HFFc6 (cell line): Measurements from ENCODE around the gene PGM2L1. TPM values are rescaled to one million over a fixed set of nuclear protein-coding genes. Genes with fewer than 3 reads are reported as not detected.
"Not testable (repeated sequence)": the region's sequence is repeated elsewhere in the genome, so short reads cannot be mapped to it uniquely, and the experiment has no call there.

ENCODE experiments used
- DNase-seq: peaks from one replicate; pipeline ENCODE4 v3.0.0-alpha.2; 2018
- H3K27ac Mint-ChIP-seq: 2 replicates; pipeline ENCODE4 v1.8.0; 2020; ENCODE audit warnings: mild to moderate bottlenecking, mixed read lengths
- H3K27me3 Mint-ChIP-seq: 2 replicates; pipeline ENCODE4 v1.8.0; 2021; ENCODE audit warnings: mild to moderate bottlenecking, moderate library complexity, mixed read lengths; ENCODE audit not compliant: insufficient read depth
- H3K36me3 Mint-ChIP-seq: 2 replicates; pipeline ENCODE4 v1.8.0; 2021; ENCODE audit warnings: low read depth, mixed read lengths
- H3K4me1 Mint-ChIP-seq: 2 replicates; pipeline ENCODE4 v1.8.0; 2020; ENCODE audit warnings: low read depth, mixed read lengths
- H3K4me3 Mint-ChIP-seq: 2 replicates; pipeline ENCODE4 v1.8.0; 2020; ENCODE audit warnings: mild to moderate bottlenecking, moderate library complexity, mixed read lengths
- H3K9me3 Mint-ChIP-seq: 2 replicates; pipeline ENCODE4 v1.8.0; 2020; ENCODE audit warnings: mild to moderate bottlenecking, mixed read lengths
- CTCF ChIP-seq: fragments of 200-600 bp; sonication (generic); IDR thresholded peaks from 2 replicates; pipeline ENCODE4 v1.5.0; 2021; ENCODE audit warnings: antibody characterized with exemption, mild to moderate bottlenecking
- total RNA-seq, 6 experiments: library from RNA; stranded (reverse); fragmentation: NEBNext Ultra II Directional; extraction: Animal tissue kit (Norgen Biotek cat#: 25700); gene quantifications; 2 replicates in 1 of 6; 3 replicates in 5 of 6; pipeline ENCODE4 v1.2.3, GENCODE V29; 2021

The PGM2L1 gene
- total RNA-seq, 6 experiments from 2014 or later = 1.2 to 3.2 (median 1.6) TPM

DNA sequence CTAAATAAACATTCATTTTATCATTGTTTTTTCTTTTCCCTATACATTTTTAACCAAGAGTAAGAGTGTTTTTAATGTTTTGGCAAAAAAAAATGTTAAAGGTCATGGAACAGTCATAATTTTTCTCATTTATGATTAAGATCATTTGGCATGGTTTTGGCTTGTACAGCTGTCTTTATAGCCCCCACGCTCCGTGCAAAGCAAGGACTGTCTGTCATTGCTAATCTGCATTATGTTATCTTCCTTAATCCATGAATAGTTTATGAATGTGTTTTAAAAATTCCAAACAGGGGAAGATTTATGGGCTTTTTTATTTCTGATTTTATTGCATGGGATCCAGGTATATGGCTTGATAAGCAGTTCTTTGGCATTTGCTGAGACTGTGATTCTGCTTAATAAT, 28.1 kb downstream of the PGM2L1 start:
- H3K36me3 Mint-ChIP-seq = no peaks in the 10 kb centered on the region
- no peak overlapping the region for H3K4me3 Mint-ChIP-seq
- no peaks in the 10 kb centered on the region for H3K27me3 Mint-ChIP-seq
- no peak overlapping the region for H3K27ac Mint-ChIP-seq
- no peaks in the 10 kb centered on the region for H3K9me3 Mint-ChIP-seq
- no peak for TF ChIP-seq CTCF
- H3K4me1 Mint-ChIP-seq = peaks cover 27% of the 10 kb centered on the region
- DNase-seq = no peak

- Mint-ChIP-seq H3K27me3 (no peaks in the 10 kb centered on the region), H3K36me3 (no peaks in the 10 kb centered on the region), H3K9me3 (no peaks in the 10 kb centered on the region), H3K4me1 (peaks cover 18% of the 10 kb centered on the region), H3K27ac (no peak overlapping the region), H3K4me3 (no peak overlapping the region)
- no peak for DNase-seq
- TF ChIP-seq CTCF = no peak
Measured at GRCh38 chr11:74367881-74368280, 30.4 kb downstream of the PGM2L1 start.

DNA sequence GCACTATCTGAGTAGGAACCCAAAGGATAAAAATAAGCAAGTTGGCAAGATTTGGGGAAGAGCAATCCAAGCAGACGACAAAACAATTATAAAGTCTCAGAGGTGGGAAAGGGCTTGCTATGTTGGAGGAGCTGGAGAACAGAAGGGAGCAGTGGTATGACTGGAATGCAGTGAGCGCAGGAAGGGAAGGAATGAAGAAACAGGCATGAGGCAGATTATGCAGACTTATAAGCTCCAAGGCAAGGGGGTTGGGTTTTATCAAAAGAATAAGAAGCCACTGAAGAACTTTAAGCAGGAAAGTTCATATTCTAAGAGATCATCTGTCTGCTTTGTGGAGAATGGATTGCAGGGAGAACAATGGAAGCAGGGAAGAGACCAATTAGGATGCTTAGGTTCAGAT, 31.7 kb downstream of the PGM2L1 start:
- peaks cover 4% of the 10 kb centered on the region for H3K36me3 Mint-ChIP-seq

GRCh38 chr11:74365805-74366204, 32.4 kb downstream of the PGM2L1 start:
- not testable (repeated sequence) for H3K36me3 Mint-ChIP-seq, H3K4me1 Mint-ChIP-seq, H3K27me3 Mint-ChIP-seq, H3K27ac Mint-ChIP-seq, DNase-seq, H3K4me3 Mint-ChIP-seq, H3K9me3 Mint-ChIP-seq

More for the DNA sequence above, 31.7 kb downstream of the PGM2L1 start:
- Mint-ChIP-seq H3K9me3 (peaks cover 2% of the 10 kb centered on the region; the same call in 1 of the 2 replicates), H3K27ac (no peak overlapping the region), H3K27me3 (no peaks in the 10 kb centered on the region), H3K4me1 (peaks cover 12% of the 10 kb centered on the region), H3K4me3 (no peak overlapping the region)
- TF ChIP-seq CTCF = no peak
- DNase-seq = peak; percentile 51

GRCh38 chr11:74357449-74357848, 40.8 kb downstream of the PGM2L1 start:
- no peak overlapping the region for H3K27ac Mint-ChIP-seq
- no peaks in the 10 kb centered on the region; the same call in 1 of the 2 replicates for H3K27me3 Mint-ChIP-seq
- no peak for TF ChIP-seq CTCF
- H3K36me3 Mint-ChIP-seq = peaks cover 14% of the 10 kb centered on the region
- H3K4me1 Mint-ChIP-seq = peaks cover 6% of the 10 kb centered on the region; the same call in 1 of the 2 replicates
- H3K4me3 Mint-ChIP-seq = no peak overlapping the region
- DNase-seq = no peak
- peaks cover 4% of the 10 kb centered on the region; the same call in 1 of the 2 replicates for H3K9me3 Mint-ChIP-seq

DNA sequence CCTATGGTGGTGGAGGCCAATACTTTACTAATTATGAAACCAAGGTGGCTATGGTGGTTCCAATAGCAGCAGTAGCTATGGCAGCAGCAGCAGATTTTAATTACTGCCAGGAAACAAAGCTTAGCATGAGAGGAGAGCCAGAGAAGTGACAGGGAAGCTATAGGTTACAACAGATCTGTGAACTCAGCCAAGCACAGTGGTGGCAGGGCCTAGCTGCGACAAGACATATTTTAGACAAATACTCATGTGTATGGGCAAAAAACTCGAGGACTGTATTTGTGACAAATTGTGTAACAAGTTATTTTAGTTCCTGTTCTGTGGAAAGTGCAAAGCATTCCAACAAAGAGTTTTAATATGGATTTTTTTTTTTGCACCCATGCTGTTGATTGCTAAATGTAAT, 42.6 kb downstream of the PGM2L1 start:
- H3K27ac Mint-ChIP-seq = no peak overlapping the region

More for the DNA sequence above, 42.6 kb downstream of the PGM2L1 start:
- no peak for TF ChIP-seq CTCF
- DNase-seq = no peak
- H3K4me3 Mint-ChIP-seq = no peak overlapping the region
- peaks cover 6% of the 10 kb centered on the region; the same call in 1 of the 2 replicates for H3K4me1 Mint-ChIP-seq
- peaks cover 7% of the 10 kb centered on the region; the same call in 1 of the 2 replicates for H3K36me3 Mint-ChIP-seq
- H3K9me3 Mint-ChIP-seq = no peaks in the 10 kb centered on the region
- no peaks in the 10 kb centered on the region; the same call in 1 of the 2 replicates for H3K27me3 Mint-ChIP-seq
